ENCODE results near the gene RBFOX1.

DNA sequence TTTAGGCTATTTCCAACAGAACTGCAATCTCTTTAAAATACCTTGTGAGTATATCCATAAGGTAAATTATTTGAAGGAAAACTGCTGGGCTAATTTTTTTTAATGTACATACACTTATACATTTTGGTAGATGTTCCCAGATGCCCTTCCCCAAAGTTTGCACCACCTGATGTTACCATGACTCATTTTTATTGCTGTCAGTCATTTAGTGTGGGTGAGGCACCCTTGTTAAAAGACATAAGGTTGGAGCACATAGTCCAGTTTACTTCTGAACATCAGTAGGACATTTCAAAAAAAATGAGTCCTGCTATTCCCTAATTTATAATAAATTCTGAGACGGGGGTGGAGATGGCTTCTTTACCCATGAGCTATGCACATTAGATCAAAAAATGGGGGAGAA lies 138.6 kb downstream of the RBFOX1 start:
- TF ChIP-seq, protein P1, sequence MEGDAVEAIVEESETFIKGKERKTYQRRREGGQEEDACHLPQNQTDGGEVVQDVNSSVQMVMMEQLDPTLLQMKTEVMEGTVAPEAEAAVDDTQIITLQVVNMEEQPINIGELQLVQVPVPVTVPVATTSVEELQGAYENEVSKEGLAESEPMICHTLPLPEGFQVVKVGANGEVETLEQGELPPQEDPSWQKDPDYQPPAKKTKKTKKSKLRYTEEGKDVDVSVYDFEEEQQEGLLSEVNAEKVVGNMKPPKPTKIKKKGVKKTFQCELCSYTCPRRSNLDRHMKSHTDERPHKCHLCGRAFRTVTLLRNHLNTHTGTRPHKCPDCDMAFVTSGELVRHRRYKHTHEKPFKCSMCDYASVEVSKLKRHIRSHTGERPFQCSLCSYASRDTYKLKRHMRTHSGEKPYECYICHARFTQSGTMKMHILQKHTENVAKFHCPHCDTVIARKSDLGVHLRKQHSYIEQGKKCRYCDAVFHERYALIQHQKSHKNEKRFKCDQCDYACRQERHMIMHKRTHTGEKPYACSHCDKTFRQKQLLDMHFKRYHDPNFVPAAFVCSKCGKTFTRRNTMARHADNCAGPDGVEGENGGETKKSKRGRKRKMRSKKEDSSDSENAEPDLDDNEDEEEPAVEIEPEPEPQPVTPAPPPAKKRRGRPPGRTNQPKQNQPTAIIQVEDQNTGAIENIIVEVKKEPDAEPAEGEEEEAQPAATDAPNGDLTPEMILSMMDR (IDR thresholded peaks at IDR 0.05): no peak
- no peak for TF ChIP-seq POLR2A (IDR thresholded peaks at IDR 0.05)
